GM12801 (cell line): ENCODE measurements around the gene BCAS3.

Experiments
- CTCF ChIP-seq: IDR thresholded peaks from one replicate; pipeline ENCODE4 v1.5.1; 2011; ENCODE audit warnings: control low read depth; ENCODE audit not compliant: insufficient read length; ENCODE audit errors: extremely low read depth

BCAS3 gene

GRCh38 chr17:61128661-61129115, 451.0 kb downstream of the BCAS3 start:
- TF ChIP-seq CTCF, result no peak

GRCh38 chr17:61129267-61130254, 451.9 kb downstream of the BCAS3 start:
- no peak for TF ChIP-seq CTCF

- TF ChIP-seq CTCF, result no peak
Observed at GRCh38 chr17:61130330-61130729, 452.7 kb downstream of the BCAS3 start.

- no peak for TF ChIP-seq CTCF
Observed at GRCh38 chr17:61131585-61131984, 453.9 kb downstream of the BCAS3 start.

- TF ChIP-seq CTCF, result no peak
Observed at GRCh38 chr17:61132524-61132923, 454.9 kb downstream of the BCAS3 start.

- no peak for TF ChIP-seq CTCF
Observed at GRCh38 chr17:61133853-61134252, 456.2 kb downstream of the BCAS3 start.

GRCh38 chr17:61134551-61135235, 457.0 kb downstream of the BCAS3 start:
- TF ChIP-seq CTCF, result no peak
